Islet precursor cell (in vitro differentiated cells): Measurements from ENCODE around the gene NAGPA.
"Not testable (repeated sequence)": the region's sequence is repeated elsewhere in the genome, so short reads cannot be mapped to it uniquely, and the experiment has no call there.

ENCODE experiments used
- DNase-seq: peaks from one replicate; pipeline ENCODE4 v3.0.0-alpha.2; 2018

NAGPA gene, protein sequence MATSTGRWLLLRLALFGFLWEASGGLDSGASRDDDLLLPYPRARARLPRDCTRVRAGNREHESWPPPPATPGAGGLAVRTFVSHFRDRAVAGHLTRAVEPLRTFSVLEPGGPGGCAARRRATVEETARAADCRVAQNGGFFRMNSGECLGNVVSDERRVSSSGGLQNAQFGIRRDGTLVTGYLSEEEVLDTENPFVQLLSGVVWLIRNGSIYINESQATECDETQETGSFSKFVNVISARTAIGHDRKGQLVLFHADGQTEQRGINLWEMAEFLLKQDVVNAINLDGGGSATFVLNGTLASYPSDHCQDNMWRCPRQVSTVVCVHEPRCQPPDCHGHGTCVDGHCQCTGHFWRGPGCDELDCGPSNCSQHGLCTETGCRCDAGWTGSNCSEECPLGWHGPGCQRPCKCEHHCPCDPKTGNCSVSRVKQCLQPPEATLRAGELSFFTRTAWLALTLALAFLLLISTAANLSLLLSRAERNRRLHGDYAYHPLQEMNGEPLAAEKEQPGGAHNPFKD

DNA sequence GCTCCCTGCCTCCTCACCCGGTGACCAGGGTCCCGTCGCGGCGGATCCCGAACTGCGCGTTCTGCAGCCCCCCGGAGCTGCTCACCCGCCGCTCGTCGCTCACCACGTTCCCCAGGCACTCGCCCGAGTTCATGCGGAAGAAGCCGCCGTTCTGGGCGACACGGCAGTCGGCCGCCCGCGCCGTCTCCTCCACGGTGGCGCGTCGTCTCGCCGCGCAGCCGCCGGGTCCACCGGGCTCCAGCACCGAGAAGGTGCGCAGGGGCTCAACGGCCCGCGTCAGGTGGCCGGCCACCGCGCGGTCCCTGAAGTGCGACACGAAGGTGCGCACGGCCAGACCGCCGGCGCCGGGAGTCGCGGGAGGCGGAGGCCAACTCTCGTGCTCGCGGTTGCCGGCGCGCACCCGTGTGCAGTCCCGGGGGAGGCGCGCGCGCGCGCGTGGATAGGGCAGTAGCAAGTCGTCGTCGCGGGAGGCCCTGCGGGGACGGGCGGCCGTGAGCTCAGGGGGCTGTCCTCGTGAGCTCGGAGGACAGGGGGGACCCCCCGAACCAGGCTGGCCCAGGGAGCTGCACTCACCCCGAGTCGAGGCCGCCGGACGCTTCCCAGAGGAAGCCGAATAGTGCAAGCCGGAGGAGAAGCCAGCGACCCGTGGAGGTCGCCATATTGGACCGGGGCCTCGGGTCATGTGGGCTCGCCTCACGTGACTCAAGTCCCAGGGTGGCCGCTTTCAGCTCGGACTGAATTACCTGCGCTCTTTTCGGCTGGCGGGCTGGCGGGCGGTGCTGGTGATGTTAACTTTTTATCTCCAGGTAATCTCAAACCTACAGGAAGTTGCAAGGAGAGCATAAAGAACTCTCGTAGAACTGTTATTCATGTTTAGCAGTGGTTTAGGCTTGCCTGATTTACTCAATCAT, at the start of gene NAGPA:
NAGPA (minus strand) TSS at position 680 of the 911 bp plus-strand sequence; CDS start at position 659, 21 bp downstream.
- peak; percentile 91 for DNase-seq

DNA sequence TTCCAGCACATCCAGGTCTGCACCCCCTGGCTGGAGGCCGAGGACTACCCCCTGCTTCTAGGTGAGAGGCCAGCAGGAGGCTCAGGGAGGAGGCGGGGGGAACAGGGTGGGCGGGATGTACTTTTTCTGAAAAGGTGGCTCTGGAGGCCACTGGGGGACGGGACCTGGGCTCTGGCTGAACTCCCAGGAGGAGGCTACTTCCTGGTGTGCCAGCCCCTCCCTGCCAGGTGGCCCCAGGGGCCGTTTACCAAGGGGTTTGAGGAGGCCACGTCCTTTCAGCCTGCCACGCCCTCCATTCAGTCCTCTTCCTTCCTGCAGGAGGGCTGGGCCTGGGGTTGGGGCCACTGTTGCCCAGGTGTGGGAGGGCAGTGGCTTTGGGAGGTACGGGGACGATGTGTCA, 47.3 kb upstream of the NAGPA start:
- DNase-seq = not testable (repeated sequence)

DNA sequence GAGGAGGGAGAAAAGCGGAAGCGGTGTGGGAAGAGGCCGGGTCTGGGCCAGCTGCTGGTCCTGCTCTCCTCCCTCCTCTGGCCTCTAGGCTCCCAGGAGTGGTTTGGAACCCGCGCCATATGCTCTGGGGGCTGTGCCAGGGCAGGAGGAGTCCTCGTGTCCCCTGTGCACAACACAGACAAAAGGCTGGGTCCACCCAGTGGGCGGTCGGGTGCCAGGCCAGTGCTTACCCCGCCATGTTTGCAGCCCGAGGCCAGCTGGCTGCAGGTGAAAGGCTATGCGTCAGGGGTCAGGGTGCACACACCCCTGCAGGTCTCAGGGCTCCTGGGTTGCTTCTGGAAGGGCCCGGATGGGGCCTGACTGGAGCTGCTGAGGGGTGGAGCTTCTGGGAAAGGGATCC, 46.7 kb upstream of the NAGPA start:
- not testable (repeated sequence) for DNase-seq

DNA sequence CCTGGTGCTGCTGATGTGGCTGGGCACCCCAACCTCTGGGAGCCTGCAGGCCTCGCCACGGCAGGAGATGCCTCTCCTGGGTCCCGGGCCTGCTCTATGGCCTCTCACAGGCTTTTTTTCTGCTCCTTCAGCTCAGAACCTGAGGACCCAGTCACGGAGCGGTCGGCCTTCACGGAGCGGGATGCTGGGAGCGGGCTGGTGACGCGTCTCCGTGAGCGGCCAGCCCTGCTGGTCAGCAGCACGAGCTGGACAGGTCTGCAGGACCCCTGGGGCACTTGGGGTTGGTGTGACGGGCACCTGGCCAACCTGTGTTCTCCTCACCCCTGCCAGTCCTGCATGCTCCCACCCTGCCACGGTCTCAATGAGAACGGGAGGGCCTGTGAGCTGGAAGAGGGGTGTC, 44.9 kb upstream of the NAGPA start:
- no peak for DNase-seq

DNA sequence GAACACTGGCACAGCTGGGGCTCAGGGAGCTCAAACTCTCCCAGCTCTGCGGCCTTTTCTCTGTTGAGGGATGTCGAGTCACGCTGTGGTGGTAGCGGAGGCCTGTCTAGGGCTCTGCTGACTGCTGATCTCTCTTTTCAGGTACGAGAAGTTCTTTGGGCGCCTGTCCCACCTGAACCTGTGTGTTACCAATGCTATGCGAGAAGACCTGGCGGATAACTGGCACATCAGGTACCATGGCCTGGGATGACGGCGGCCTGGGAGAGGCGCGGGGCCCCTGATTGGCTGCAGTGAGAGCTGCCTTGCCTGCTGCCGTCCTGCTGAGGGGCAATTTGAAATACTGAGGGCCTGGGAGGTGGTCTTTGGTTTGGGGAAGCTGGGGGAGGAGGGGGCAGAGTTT, 43.6 kb upstream of the NAGPA start:
- DNase-seq = no peak

DNA sequence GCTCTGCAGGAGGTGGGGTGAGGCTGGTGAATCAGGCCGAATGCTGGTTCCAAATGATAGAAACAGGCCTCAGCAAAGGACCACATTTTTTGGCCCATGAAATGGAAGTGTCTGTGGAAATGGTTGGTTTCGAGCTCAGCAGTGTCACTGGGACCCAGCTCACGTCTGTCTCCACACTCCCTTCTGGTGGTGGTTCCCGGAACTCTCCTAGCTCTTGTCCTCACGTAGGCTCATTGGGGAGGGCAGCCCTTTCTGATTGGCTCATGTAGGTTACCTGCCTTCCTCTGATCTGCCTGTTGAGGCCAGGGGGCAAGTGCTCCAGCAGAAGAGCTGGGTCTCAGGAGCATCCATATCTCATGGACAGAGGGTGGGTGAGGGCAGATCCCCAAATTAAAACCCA, 41.9 kb upstream of the NAGPA start:
- no peak for DNase-seq

DNA sequence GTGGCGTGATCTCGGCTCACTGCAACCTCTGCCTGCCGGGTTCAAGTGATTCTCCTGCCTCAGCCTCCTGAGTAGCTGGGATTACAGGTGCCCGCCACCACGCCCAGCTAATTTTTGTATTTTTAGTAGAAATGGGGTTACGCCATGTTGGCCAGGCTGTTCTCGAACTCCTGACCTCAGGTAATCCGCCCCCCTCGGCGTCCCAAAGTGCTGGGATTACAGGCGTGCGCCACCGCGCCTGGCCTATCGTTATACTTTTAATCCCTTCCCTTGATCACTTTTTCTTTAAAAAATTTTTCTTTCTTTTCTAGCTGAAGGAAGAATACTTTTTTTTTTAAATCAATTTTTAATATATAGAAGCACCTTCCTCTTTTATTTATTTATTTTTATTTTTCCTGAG, 40.0 kb upstream of the NAGPA start:
- not testable (repeated sequence) for DNase-seq

DNA sequence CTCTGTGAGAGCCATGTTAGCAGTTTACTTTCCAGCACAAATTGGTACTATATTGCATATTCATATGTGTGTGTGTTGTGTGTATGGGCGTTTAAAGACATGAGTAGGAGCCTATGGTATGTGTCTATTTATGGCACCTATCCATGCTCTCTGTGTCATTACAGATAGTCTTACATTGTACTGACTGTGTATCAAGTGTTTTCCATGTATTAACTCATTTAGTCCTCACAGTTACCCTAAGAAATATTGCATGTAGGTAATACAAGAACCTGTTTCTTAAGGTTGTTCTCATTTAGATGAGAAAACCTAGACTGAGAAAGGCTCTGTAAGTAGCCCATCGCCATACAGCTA, 39.5 kb upstream of the NAGPA start:
- no peak for DNase-seq

DNA sequence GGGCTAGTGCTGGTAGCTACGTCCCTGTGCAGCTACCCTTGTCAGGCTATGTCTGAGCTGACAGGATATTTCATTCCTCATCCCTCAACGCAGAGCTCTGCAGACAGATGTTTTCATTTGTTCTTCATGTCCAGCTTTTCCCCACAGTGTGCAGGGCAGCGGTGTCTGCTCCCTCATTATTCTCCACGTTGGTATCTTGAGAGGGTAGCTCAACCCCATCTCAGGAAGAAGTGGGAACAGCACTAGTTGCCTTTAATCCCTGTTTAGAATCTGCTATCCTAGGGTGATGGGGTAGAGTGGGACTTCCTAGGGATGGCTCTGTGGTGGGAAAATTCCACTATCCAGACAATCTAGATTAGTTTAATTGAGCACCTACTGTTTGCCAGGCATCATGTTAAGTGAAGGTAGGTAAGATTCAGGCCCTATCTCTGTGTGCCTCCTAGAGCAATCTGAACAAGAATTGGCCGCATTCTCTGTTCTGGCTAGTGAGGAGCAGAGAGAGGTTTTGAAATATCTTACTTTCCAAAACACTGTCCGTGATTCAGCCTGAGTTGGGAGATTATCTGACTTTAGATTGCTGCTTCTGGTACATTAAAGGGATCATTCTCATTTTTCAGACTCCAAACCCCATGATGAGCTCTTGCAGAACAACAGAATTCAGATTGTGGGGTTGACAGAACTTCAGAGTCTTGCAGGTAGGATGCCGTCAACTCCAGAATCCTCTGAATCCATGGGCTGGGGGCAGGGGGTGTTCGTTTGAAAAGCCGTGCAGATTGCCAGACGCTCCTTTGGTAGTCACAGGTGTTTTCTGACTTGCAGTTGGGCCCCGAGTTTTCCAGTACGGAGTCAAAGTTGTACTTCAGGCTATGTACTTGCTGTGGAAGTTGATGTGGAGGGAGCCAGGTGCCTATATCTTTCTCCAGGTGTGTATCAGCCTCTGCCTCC, 38.9 kb upstream of the NAGPA start:
- DNase-seq = peak; percentile 31

DNA sequence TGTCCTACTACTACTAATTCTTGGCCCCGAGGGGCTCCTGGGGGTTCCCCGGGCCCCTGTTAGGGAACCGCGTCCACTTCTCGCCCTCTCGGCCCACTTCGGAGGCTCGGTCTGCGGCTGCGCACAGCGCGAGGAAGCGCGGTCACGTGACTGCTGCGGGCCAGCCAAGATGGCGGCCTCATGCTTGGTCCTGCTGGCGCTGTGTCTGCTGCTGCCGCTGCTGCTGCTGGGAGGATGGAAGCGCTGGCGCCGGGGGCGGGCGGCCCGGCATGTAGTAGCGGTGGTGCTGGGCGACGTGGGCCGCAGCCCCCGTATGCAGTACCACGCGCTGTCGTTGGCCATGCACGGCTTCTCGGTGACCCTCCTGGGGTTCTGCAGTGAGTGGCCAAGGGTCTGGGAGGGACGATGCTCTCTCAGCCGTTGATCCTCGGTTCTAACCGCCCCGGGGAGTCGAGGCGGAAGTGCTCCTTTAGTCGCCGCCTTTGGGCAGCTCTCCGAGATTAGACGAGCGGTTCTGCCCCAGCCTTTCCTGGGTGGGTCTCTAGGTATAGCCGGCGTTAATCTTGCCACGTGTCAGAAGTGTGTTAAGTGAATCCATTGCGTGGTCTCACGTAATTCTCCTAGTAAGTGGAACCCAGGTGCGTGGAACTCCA, 38.1 kb upstream of the NAGPA start, which contains the start of gene ALG1:
ALG1 (plus strand) TSS at position 163 of the 653 bp plus-strand sequence; CDS start at position 170, 7 bp downstream.
- peak; percentile 93 for DNase-seq

DNA sequence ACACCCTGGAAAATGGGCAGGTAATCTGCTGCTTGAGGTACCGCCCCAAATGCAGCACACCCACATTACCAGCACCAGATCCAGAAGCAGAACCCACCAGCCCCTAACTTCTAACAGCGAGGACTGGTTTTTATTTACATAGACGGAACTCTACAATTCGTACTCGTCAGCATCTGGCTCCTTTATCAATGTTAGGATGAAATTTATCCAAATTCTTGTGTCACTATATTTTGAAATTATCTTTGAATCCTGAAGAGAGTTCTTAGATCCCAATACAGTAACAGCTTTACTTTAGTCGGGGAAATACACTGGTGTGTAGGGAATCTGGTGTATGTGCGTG, 37.6 kb upstream of the NAGPA start:
- no peak for DNase-seq

DNA sequence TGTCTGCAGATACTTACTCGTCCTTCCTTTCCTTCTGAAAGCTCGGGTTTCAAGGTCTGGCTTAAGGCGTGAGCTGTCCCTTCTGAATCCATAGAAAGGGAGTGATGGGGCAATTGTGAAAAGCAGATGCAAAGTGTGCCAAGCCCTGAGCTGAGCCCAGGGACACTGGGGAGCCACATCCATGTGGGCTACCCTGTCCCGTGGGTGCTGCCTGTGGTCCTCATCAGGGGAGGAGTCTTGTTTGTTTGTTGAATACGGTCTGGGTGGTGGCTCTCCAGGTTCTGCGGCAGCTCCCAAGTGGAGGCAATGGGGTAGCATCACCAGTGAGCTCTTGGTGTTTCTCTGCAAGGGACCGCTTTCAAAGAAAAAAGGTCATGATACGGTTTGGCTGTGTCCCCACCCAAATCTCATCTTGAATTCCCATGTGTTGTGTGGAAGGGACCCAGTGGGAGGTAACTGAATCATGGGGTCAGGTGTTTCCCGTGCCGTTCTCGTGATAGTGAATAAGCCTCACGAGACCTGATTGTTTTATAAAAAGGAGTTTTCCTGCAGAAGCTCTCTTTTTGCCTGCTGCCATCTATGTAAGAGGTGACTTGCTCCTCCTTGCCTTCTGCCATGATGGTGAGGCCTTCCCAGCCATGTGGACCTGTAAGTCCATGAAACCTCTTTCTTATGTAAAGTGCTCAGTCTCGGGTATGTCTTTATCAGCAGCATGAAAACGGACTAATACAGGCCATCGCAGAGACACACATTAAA, 36.9 kb upstream of the NAGPA start:
- no peak for DNase-seq

DNA sequence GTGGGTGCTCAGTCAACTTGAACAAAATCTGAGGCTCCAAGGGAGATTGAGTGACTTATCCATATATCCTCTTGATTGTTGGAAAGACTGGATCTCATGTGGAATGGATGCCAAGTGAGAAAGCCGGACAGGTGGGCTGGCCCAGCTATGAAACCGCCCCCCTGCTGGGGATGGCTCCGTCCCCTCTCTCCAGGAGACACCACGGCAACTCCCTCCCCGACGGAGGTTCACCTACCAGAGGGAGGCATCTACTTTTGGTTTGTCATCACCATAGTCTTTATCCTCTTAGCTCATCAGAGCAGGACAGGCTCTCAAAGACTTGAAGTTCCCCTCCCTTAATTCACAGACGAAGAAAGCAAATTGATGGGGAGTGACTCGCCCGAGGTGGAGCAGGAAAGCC, 36.1 kb upstream of the NAGPA start:
- DNase-seq = no peak

DNA sequence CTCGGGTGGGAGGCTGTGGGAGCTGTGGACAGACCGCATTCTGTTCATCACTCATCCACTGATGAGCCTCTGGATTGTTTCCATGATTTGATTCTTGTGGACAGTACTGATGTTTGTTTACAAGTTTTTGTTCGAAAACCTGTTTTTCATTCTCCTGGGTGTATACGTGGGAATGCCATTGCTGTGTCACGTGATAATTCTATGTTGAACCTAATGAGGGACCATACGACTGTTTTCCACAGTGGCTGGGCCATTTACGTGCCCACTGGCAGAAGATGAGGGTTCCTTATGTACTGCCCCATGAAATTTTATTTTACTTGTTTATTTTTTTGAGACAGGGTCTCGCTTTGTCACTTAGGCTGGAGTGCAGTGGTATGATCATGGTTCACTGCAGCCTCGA, 35.3 kb upstream of the NAGPA start:
- no peak for DNase-seq

DNA sequence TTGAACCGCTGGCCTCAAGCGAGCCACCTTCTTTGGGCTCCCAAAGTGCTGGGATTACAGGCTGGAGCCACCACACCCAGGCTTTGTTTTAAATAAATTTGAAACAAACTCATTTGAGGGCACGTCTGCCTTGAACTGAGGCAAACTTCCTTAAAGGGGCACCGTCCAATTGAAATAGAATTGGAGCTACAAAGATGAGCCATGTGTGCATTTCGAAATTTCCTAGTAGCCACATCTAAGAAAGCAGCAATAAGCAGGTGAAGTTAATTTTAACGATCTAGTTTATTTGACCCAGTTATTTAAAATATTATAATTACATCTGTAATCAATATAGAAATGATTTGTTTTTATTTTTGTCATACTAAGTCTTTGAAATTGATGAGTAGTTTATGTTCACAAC, 32.8 kb upstream of the NAGPA start:
- no peak for DNase-seq

DNA sequence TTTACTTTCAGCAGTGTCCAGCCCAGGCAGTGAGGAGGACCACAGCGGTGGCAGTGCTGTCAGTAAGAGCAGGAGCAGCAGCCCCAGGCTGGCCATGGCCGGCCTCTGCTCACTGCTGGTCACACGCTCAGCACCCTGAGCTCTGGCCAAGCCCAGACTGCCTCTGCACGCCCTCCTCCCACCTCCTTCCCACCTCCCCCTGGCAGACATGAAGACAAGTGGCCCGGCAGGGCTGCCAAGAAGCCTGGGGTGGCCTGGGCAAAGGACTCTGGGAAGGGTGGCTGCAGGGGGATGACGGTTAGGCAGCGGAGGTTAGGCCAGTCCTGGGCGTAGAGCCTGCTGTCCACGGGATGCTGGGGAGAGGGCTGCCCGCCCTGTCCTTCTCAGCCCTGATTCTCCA, 32.1 kb upstream of the NAGPA start, which contains the start of gene C16orf89:
C16orf89 (minus strand) TSS at position 144 of the 400 bp plus-strand sequence; CDS start at position 96, 48 bp downstream.
- DNase-seq = no peak

DNA sequence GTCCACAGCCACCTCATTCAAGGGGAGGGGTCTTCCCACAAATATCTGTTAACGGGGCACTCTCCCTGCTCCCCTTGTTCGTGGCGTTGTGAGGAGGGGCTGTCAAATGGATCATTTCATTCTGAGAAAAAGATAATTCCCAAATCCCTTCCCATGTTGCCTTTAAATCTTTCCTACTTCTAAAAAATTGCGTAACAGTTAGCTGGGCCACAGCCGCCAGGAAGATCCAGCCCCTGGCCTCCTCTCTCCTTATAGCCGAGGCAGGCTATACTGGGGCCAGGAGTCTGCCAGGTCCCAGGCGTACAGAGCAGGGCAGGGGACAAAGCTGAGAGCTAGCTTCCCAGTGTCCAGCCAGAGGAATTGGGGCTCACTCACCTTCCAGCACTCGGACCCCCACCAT, 31.6 kb upstream of the NAGPA start:
- no peak for DNase-seq

DNA sequence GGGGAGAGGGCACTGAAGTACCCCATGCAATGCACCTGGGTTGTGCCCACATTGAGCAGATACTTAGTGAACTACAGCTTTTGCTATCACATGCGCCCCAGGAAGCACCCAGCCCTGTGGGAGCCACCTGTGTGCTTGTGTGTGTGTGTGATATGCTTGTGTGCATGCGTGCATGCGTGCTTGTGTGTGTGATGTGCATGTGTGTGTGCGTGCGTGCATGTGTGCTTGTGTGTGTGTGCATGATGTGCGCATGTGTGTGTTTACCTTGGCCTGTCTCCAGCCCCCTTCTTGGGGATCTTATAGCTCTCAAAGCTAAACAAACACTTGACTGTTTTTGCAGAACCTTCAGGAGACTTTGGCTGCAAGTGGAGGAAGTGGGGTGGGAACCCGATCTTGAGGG, 31.2 kb upstream of the NAGPA start:
- no peak for DNase-seq

DNA sequence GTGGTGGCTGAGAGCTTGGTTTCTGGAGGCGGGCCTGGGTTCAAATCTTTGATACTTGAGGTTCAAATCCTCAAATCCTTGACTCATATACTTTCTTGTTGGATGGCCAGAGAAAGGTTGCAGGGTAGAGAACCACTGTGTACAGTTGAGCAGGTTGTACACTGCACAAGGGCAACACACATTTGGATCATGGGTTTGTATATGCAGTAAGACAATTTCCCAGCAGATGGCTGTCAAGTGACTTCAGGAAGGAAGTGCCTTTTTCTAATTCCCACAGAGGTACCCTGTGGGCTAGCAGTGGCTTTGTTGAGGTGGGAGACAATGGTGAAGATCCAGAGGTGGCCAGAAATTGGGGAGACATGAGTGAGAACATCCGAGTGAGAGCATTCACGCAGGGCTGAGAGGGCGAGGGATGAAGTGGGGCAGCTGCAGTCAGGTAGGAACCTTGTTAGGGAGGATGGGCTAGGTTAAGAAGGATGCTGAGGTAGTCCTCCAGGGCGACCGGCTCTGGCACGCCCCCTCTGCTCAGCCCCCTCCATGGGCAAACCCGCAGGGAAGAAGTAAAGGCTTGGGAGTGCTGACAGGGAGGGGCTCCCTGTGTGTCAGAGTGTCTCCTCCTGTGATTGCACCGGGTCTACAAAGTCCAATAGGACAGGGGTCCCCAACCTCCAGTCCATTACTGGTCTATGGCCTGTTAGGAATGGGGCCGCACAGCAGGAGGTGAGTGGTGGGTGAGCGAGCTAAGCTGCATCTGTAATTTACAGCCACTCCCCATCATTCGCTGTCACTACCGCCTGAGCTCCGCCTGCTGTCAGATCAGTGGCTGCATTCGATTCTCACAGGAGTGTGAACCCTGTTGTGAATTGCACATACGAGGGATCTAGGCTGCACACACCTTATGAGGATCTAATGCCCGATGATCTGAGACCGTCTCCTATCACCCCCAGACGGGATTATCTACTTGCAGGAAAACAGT, 29.3 kb upstream of the NAGPA start:
- DNase-seq = no peak

DNA sequence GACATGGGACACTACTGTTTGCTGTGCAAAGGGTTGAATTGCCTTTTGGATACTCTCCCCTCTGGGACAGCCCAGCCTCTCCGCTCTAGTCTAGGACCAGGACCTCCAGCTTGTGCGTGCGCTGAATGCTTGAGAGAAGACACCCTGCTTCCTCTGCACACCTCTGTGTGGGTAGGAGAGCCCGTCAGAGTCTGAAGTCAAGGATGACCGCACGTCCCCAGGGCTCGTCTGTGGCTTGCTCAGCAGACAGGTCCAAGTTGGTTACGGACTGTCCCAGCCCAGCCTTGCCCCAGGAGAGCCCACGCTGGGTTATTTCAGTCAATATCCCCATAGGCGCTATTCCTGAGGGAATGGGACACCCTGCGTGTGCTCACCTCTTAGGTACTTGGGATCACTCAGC, 28.3 kb upstream of the NAGPA start:
- no peak for DNase-seq
